WTC11 (cell line): Measurements from ENCODE around the gene DMKN. TPM values are rescaled to one million over a fixed set of nuclear protein-coding genes. Genes with fewer than 3 reads are reported as not detected.

Experiments used
- ATAC-seq: fragments of 200-7000 bp; cut with Tn5 transposase; 2 replicates; pipeline ENCODE4 v1.10.0; 2021; ENCODE audit warnings: mild to moderate bottlenecking, moderate library complexity
- CTCF ChIA-PET: fragments of 300-600 bp; sonication (Branson Sonifier 250); formaldehyde crosslinking; loops from one replicate; lab custom pipeline; 2021; ENCODE audit warnings: antibody characterized with exemption; lab: Charles Lee
- POLR2A ChIA-PET: fragments of 350-600 bp; sonication (Branson Sonifier 250); formaldehyde crosslinking; loops from one replicate; lab custom pipeline; 2021; ENCODE audit warnings: antibody characterized with exemption; lab: Charles Lee
- DNase-seq: peaks from one replicate; pipeline ENCODE4 v3.0.0; 2021; ENCODE audit warnings: low spot score
- H3K27ac Mint-ChIP-seq: 2 replicates; pipeline ENCODE4 v1.8.0; 2021; ENCODE audit warnings: mixed read lengths
- H3K27me3 Mint-ChIP-seq: 2 replicates; pipeline ENCODE4 v1.8.0; 2021; ENCODE audit warnings: low read depth, mild to moderate bottlenecking, moderate library complexity, mixed read lengths
- H3K36me3 Mint-ChIP-seq: 2 replicates; pipeline ENCODE4 v1.8.0; 2021; ENCODE audit warnings: mixed read lengths
- H3K4me1 Mint-ChIP-seq: 2 replicates; pipeline ENCODE4 v1.8.0; 2022; ENCODE audit warnings: mixed read lengths
- H3K4me3 Mint-ChIP-seq: 2 replicates; pipeline ENCODE4 v1.8.0; 2021; ENCODE audit warnings: mild to moderate bottlenecking, moderate library complexity, mixed read lengths
- H3K9me3 Mint-ChIP-seq: 2 replicates; pipeline ENCODE4 v1.8.0; 2021; ENCODE audit warnings: mixed read lengths
- CBFB ChIP-seq: sonication (generic); formaldehyde crosslinking; IDR thresholded peaks from 2 replicates; pipeline ENCODE4 v1.8.1; 2022; ENCODE audit warnings: mild to moderate bottlenecking, low read depth, missing genetic modification reagents
- CREB1 ChIP-seq: sonication (generic); formaldehyde crosslinking; IDR thresholded peaks from 2 replicates; pipeline ENCODE4 v1.8.0; 2023; ENCODE audit warnings: mild to moderate bottlenecking, missing genetic modification reagents
- CREM ChIP-seq: sonication (generic); formaldehyde crosslinking; IDR thresholded peaks from 2 replicates; pipeline ENCODE4 v1.8.1; 2022; ENCODE audit warnings: mild to moderate bottlenecking, missing genetic modification reagents, moderate library complexity
- ELF4 ChIP-seq: sonication (generic); formaldehyde crosslinking; IDR thresholded peaks from 2 replicates; pipeline ENCODE4 v1.8.1; 2022; ENCODE audit warnings: low read depth, mild to moderate bottlenecking, moderate library complexity, missing genetic modification reagents
- EMX1 ChIP-seq: fragments of 250-450 bp; sonication (Bioruptor Pico); IDR thresholded peaks from 2 replicates; pipeline ENCODE4 v1.8.0; 2021; ENCODE audit warnings: mild to moderate bottlenecking
- ESRRA ChIP-seq: sonication (generic); formaldehyde crosslinking; IDR thresholded peaks from 2 replicates; pipeline ENCODE4 v1.8.1; 2022; ENCODE audit warnings: mild to moderate bottlenecking, missing genetic modification reagents, borderline replicate concordance
- FOXJ3 ChIP-seq: sonication (generic); formaldehyde crosslinking; IDR thresholded peaks from 2 replicates; pipeline ENCODE4 v1.9.0; 2021; ENCODE audit warnings: missing genetic modification reagents, mild to moderate bottlenecking, borderline replicate concordance
- FOXK1 ChIP-seq: sonication (generic); formaldehyde crosslinking; IDR thresholded peaks from 2 replicates; pipeline ENCODE4 v1.8.0; 2022; ENCODE audit warnings: mild to moderate bottlenecking, moderate library complexity, missing genetic modification reagents
- IRF2 ChIP-seq: sonication (generic); formaldehyde crosslinking; IDR thresholded peaks from 2 replicates; pipeline ENCODE4 v1.8.0; 2022; ENCODE audit warnings: low read depth, missing genetic modification reagents, borderline replicate concordance
- NR2C2 ChIP-seq: sonication (generic); formaldehyde crosslinking; IDR thresholded peaks from 2 replicates; pipeline ENCODE4 v1.8.0; 2022; ENCODE audit warnings: mild to moderate bottlenecking, missing genetic modification reagents
- RORB ChIP-seq: fragments of 250-450 bp; sonication (Bioruptor Pico); IDR thresholded peaks from 2 replicates; pipeline ENCODE4 v1.9.0; 2021; ENCODE audit warnings: mild to moderate bottlenecking
- ZNF121 ChIP-seq: sonication (generic); formaldehyde crosslinking; IDR thresholded peaks from 2 replicates; pipeline ENCODE4 v1.8.0; 2023; ENCODE audit warnings: missing genetic modification reagents
- ZNF416 ChIP-seq: fragments of 250-450 bp; sonication (Bioruptor Pico); IDR thresholded peaks from 2 replicates; pipeline ENCODE4 v1.9.0; 2021; ENCODE audit warnings: mild to moderate bottlenecking, inconsistent platforms
- ZNF671 ChIP-seq: fragments of 250-450 bp; sonication (Bioruptor Pico); IDR thresholded peaks from 2 replicates; pipeline ENCODE4 v1.8.0; 2021; ENCODE audit warnings: mild to moderate bottlenecking
- total RNA-seq: library from RNA; stranded (reverse); gene quantifications from 3 replicates; pipeline ENCODE4 v1.2.3, GENCODE V29; 2021
- TF ChIP-seq, protein P1 (sequence below): sonication (generic); formaldehyde crosslinking; IDR thresholded peaks from 2 replicates; pipeline ENCODE4 v1.8.1; 2023; ENCODE audit warnings: mild to moderate bottlenecking, missing genetic modification reagents, borderline replicate concordance
- TF ChIP-seq, protein P2 (sequence below): fragments of 250-450 bp; sonication (Bioruptor Pico); conservative IDR thresholded peaks from 2 replicates; pipeline ENCODE4 v1.9.0; 2021; ENCODE audit warnings: mild to moderate bottlenecking
- TF ChIP-seq, protein P3 (sequence below): fragments of 250-450 bp; sonication (Bioruptor Pico); IDR thresholded peaks from 2 replicates; pipeline ENCODE4 v1.9.0; 2021; ENCODE audit warnings: mild to moderate bottlenecking
- TF ChIP-seq, protein P4 (sequence below): fragments of 250-450 bp; sonication (Bioruptor Pico); IDR thresholded peaks from 2 replicates; pipeline ENCODE4 v1.9.0; 2021; ENCODE audit warnings: mild to moderate bottlenecking, borderline replicate concordance
- TF ChIP-seq, protein P5 (sequence below): sonication (generic); formaldehyde crosslinking; IDR thresholded peaks from 2 replicates; pipeline ENCODE4 v1.8.1; 2023; ENCODE audit warnings: mild to moderate bottlenecking, moderate library complexity, missing genetic modification reagents

DMKN gene
- total RNA-seq, 1 experiment from 2014 or later, result 285 TPM

DNA sequence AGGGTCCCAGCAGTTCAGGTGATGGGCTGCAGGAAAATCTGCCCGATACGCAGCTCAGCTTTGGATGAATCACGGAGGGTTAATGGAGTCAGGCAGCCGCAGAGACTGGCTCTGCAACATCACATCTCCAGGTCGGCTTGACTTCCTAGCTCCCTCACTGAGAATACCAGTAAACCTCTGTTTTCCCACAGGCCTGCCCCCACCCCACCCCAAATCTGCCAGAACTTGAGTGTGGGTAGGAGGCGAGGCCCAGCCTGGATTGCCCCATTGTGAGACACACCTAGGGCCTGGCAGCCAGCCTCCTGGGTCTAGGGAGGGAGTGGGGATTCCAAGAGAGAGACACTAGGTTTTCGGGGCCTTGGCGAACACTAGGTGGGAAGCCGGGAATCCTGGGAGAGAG, 19.5 kb downstream of the DMKN start:
- CTCF ChIA-PET, result interaction anchor here (0.6 to 3.0 kb wide), 6 partner anchors 9 to 149 kb away, joined by 3 to 24 read pairs (median 4); partner anchors contain the start of gene DMKN
- no peak for ATAC-seq
- POLR2A ChIA-PET, result interaction anchor here (0.6 to 0.7 kb wide), 2 partner anchors 8 to 16 kb away, joined by 3 read pairs; no protein-coding TSS in a partner anchor
- H3K36me3 Mint-ChIP-seq, result peaks cover 15% of the 10 kb centered on the region
- no peak for TF ChIP-seq EMX1 (CRISPR knock-in tag)
- TF ChIP-seq, protein P1, sequence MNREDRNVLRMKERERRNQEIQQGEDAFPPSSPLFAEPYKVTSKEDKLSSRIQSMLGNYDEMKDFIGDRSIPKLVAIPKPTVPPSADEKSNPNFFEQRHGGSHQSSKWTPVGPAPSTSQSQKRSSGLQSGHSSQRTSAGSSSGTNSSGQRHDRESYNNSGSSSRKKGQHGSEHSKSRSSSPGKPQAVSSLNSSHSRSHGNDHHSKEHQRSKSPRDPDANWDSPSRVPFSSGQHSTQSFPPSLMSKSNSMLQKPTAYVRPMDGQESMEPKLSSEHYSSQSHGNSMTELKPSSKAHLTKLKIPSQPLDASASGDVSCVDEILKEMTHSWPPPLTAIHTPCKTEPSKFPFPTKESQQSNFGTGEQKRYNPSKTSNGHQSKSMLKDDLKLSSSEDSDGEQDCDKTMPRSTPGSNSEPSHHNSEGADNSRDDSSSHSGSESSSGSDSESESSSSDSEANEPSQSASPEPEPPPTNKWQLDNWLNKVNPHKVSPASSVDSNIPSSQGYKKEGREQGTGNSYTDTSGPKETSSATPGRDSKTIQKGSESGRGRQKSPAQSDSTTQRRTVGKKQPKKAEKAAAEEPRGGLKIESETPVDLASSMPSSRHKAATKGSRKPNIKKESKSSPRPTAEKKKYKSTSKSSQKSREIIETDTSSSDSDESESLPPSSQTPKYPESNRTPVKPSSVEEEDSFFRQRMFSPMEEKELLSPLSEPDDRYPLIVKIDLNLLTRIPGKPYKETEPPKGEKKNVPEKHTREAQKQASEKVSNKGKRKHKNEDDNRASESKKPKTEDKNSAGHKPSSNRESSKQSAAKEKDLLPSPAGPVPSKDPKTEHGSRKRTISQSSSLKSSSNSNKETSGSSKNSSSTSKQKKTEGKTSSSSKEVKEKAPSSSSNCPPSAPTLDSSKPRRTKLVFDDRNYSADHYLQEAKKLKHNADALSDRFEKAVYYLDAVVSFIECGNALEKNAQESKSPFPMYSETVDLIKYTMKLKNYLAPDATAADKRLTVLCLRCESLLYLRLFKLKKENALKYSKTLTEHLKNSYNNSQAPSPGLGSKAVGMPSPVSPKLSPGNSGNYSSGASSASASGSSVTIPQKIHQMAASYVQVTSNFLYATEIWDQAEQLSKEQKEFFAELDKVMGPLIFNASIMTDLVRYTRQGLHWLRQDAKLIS, result no peak
- TF ChIP-seq, all 79 proteins: peak for 0
- DNase-seq, result no peak
- H3K27ac Mint-ChIP-seq, result no peak overlapping the region
- H3K27me3 Mint-ChIP-seq, result peaks cover 17% of the 10 kb centered on the region
- H3K4me3 Mint-ChIP-seq, result no peak overlapping the region
- no peaks in the 10 kb centered on the region for H3K9me3 Mint-ChIP-seq
- H3K4me1 Mint-ChIP-seq, result peaks cover 6% of the 10 kb centered on the region

DNA sequence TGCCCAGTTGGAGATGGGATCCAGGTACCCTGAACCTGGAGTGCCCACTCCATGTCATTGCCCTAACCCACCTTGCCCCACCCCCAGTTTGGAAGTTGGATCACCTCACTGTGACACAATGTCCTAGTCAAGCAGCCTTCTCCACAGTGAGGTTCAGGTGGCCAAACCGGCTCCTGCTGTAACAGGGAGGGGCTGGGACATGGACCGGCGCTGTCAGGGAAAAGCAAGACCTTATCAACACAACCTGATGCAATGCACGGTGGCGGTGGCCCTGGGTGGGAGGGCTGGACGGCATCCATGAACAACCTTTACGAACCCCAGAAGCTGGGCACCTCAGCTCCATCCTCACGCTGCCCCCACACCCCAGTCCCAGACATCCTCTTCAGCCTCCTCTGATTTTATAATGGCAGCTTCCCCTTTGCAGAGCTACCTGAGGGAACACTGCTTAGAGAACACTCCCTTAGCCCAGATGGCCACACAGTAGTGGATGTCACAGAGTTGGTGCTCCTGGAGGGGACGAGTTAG, 21.6 kb downstream of the DMKN start:
- no peak for TF ChIP-seq ZNF416 (CRISPR knock-in tag)
- no peak for TF ChIP-seq NR2C2 (CRISPR knock-in tag)
- TF ChIP-seq ELF4 (CRISPR knock-in tag), result no peak
- TF ChIP-seq FOXK1 (CRISPR knock-in tag), result no peak
- TF ChIP-seq ESRRA (CRISPR knock-in tag), result no peak
- TF ChIP-seq, protein P2, sequence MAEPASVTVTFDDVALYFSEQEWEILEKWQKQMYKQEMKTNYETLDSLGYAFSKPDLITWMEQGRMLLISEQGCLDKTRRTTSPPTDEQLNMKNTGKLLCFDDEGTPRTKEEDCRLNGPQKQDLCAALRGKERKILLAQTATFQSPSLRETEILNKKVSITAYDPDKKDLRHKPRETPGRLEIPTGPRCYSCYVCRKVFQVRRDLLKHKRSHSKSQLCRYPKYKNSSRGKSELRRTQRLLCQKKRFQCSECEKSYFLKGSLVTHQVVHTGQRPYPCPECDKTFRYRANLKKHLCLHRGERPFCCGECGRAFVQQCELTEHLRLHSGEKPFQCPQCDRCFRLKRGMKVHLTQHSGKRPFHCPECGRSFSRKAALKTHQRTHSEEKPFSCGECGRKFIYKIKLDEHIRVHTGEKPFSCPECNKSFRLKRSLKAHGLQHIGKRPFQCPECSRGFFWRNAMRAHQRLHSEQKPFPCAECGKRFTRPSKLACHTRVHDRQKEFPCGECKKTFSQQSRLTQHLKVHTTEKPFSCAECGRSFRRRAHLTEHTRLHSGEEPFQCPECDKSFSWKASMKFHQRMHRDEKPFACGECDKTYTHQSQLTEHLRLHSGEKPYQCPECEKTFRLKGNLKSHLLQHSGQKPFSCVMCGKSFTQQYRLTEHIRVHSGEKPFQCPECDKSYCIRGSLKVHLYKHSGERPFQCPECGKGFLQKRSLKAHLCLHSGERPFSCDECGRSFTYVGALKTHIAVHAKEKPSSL (CRISPR knock-in tag), result no peak
- TF ChIP-seq, protein P3, sequence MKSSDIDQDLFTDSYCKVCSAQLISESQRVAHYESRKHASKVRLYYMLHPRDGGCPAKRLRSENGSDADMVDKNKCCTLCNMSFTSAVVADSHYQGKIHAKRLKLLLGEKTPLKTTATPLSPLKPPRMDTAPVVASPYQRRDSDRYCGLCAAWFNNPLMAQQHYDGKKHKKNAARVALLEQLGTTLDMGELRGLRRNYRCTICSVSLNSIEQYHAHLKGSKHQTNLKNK (CRISPR knock-in tag), result no peak
- no peak for TF ChIP-seq FOXJ3 (CRISPR knock-in tag)
- no peak for TF ChIP-seq ZNF121 (CRISPR knock-in tag)
- Mint-ChIP-seq H3K4me1 (peaks cover 6% of the 10 kb centered on the region), H3K36me3 (peaks cover under 1% of the 10 kb centered on the region; the same call in 1 of the 2 replicates), H3K27ac (no peak overlapping the region), H3K27me3 (peaks cover 17% of the 10 kb centered on the region), H3K4me3 (no peak overlapping the region), H3K9me3 (no peaks in the 10 kb centered on the region)
- ChIA-PET CTCF (interaction anchor here (1.3 to 2.0 kb wide), 2 partner anchors 18 to 22 kb away, joined by 5 to 7 read pairs; partner anchors contain the start of gene DMKN), POLR2A (no interaction called here)
- ATAC-seq (no peak), DNase-seq (no peak)

DNA sequence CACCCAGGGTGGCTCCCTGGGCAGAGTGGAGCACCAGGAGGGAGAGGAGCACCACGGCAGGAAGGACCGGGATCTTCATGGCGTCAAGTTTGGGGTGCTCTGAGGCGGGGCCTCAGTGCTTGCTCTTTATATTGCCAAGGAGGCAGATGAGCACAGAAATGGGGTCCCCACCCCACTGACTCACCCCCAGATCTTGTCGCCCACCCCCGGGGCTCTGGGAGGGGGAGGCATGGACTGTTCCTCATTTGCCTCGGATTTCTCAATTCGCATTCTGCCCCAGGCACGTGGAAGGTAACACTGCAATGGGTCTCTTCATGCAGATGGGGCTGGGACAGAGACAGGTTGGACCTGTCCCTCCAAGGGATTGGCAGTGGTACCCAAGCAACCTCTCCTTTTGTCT, 23.1 kb downstream of the DMKN start, which contains the start of gene KRTDAP:
KRTDAP (minus strand) TSS at position 101 of the 400 bp plus-strand sequence; CDS start at position 79, 22 bp downstream.
- H3K4me1 Mint-ChIP-seq, result no peaks in the 10 kb centered on the region; the same call in 1 of the 2 replicates
- no peaks in the 10 kb centered on the region for H3K36me3 Mint-ChIP-seq
- no peaks in the 10 kb centered on the region for H3K9me3 Mint-ChIP-seq
- H3K27me3 Mint-ChIP-seq, result peaks cover 25% of the 10 kb centered on the region
- DNase-seq (no peak), ATAC-seq (no peak)
- CTCF ChIA-PET, result interaction anchor here (4.4 kb wide), 1 partner anchor 138 kb away, joined by 19 read pairs; no protein-coding TSS in a partner anchor
- POLR2A ChIA-PET, result interaction anchor here (0.6 kb wide), 1 partner anchor 138 kb away, joined by 3 read pairs; no protein-coding TSS in a partner anchor
- no peak within 1 kb of the TSS for H3K4me3 Mint-ChIP-seq
- H3K27ac Mint-ChIP-seq, result no peak within 1 kb of the TSS
- TF ChIP-seq CREM (CRISPR knock-in tag) (no peak), RORB (CRISPR knock-in tag) (no peak), ZNF671 (CRISPR knock-in tag) (no peak), IRF2 (CRISPR knock-in tag) (no peak), CREB1 (CRISPR knock-in tag) (no peak), ELF4 (CRISPR knock-in tag) (no peak), CBFB (CRISPR knock-in tag) (no peak)
- TF ChIP-seq, protein P4, sequence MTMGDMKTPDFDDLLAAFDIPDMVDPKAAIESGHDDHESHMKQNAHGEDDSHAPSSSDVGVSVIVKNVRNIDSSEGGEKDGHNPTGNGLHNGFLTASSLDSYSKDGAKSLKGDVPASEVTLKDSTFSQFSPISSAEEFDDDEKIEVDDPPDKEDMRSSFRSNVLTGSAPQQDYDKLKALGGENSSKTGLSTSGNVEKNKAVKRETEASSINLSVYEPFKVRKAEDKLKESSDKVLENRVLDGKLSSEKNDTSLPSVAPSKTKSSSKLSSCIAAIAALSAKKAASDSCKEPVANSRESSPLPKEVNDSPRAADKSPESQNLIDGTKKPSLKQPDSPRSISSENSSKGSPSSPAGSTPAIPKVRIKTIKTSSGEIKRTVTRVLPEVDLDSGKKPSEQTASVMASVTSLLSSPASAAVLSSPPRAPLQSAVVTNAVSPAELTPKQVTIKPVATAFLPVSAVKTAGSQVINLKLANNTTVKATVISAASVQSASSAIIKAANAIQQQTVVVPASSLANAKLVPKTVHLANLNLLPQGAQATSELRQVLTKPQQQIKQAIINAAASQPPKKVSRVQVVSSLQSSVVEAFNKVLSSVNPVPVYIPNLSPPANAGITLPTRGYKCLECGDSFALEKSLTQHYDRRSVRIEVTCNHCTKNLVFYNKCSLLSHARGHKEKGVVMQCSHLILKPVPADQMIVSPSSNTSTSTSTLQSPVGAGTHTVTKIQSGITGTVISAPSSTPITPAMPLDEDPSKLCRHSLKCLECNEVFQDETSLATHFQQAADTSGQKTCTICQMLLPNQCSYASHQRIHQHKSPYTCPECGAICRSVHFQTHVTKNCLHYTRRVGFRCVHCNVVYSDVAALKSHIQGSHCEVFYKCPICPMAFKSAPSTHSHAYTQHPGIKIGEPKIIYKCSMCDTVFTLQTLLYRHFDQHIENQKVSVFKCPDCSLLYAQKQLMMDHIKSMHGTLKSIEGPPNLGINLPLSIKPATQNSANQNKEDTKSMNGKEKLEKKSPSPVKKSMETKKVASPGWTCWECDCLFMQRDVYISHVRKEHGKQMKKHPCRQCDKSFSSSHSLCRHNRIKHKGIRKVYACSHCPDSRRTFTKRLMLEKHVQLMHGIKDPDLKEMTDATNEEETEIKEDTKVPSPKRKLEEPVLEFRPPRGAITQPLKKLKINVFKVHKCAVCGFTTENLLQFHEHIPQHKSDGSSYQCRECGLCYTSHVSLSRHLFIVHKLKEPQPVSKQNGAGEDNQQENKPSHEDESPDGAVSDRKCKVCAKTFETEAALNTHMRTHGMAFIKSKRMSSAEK (CRISPR knock-in tag), result no peak
- TF ChIP-seq, protein P5, sequence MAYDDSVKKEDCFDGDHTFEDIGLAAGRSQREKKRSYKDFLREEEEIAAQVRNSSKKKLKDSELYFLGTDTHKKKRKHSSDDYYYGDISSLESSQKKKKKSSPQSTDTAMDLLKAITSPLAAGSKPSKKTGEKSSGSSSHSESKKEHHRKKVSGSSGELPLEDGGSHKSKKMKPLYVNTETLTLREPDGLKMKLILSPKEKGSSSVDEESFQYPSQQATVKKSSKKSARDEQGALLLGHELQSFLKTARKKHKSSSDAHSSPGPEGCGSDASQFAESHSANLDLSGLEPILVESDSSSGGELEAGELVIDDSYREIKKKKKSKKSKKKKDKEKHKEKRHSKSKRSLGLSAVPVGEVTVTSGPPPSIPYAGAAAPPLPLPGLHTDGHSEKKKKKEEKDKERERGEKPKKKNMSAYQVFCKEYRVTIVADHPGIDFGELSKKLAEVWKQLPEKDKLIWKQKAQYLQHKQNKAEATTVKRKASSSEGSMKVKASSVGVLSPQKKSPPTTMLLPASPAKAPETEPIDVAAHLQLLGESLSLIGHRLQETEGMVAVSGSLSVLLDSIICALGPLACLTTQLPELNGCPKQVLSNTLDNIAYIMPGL, result no peak
